GM20000 (cell line): ENCODE measurements around the gene CRHR2.

Experiments used
- DNase-seq: peaks from one replicate; pipeline ENCODE4 v3.0.0; 2012; ENCODE audit warnings: low spot score
- TF ChIP-seq, protein P1 (sequence below): IDR thresholded peaks from 2 replicates; pipeline ENCODE4 v1.5.1; 2012; ENCODE audit warnings: mild to moderate bottlenecking, control low read depth; ENCODE audit errors: extremely low read depth, missing control alignments

The CRHR2 gene

DNA sequence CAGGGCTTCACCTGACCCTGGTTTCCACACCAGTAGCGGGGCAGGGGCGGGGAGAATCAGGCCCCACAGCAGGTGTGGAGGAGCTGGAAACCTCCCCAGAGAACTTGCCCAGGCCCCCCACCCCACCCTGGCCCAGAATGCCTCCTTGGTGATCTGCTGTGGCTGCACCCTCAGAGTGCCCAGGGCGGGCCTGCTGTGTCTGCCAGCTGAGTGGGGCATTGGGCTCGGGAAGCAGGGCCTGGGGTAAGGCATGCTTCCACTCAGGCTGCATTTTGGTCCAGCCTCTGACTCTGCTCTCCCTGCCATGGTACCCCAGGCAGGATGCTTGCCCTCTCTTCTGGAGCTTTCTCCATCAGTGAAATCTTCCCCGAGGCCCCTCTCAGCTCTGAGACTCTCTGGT is 1.1 kb upstream of the CRHR2 start:
- no peak for DNase-seq
- TF ChIP-seq, protein P1, sequence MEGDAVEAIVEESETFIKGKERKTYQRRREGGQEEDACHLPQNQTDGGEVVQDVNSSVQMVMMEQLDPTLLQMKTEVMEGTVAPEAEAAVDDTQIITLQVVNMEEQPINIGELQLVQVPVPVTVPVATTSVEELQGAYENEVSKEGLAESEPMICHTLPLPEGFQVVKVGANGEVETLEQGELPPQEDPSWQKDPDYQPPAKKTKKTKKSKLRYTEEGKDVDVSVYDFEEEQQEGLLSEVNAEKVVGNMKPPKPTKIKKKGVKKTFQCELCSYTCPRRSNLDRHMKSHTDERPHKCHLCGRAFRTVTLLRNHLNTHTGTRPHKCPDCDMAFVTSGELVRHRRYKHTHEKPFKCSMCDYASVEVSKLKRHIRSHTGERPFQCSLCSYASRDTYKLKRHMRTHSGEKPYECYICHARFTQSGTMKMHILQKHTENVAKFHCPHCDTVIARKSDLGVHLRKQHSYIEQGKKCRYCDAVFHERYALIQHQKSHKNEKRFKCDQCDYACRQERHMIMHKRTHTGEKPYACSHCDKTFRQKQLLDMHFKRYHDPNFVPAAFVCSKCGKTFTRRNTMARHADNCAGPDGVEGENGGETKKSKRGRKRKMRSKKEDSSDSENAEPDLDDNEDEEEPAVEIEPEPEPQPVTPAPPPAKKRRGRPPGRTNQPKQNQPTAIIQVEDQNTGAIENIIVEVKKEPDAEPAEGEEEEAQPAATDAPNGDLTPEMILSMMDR: no peak

DNA sequence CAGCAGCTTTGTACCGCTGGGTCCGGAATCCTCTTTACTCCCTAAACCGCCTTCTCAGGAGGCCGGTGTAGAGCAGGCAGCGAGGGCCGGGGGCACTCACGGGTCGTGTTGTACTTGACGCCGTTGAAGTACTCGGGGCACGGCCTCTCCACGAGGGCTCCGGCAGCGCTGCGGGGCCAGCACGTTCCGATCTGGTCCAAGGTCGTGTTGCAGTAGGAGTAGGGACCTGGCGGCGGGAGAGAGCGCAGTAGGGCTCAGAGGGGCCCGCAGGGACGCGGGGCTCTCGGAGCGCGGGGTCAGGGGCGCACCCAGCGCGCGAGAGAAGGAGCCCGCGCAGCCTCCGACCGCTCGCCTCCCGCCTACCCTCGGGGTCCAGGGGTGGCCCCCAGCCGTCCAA is 443 bp downstream of the CRHR2 start:
- TF ChIP-seq, protein P1: no peak
- DNase-seq: no peak

DNA sequence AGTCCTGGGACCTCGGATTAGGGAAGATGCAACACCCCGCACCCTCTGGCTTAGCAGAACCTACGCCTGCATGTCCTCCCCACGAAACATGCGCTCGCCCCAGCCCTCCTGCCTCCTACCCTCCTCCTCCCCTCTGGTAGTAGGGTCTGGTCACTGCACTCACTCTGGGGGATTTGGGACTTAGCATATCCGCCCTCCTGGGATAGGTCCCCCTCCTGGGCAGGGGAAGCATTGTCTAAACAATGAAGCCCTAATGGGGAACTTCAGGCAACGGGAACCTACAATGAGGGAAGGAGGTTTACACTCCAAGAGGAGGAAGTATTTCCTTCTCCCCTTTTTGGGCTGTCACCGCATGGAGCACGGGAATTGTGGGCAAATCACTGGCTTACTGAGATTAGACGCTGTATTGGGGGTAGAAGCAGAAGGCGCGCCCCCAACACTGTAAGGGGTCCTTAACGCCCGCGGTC is 892 bp downstream of the CRHR2 start:
- TF ChIP-seq, protein P1: no peak
- no peak for DNase-seq

DNA sequence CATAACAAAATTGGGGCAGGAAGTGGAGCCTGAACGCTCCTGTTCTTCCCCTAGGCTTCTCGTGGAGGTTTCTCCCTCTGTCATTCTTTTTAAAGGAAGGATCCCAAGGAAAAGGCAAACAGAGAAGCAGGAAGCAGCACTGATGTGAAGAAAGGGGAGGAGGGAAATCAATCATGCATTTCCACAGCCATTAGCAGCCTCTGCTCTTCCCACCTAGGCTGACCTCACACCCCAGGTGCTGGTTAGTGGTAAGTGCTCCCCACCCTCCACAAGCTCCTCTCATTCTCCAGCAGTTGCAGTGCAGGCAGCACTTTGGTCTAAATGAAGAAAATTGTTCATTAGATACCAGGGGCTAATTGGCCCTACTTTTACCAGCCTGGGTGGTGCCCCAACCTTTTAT is 2.6 kb downstream of the CRHR2 start:
- DNase-seq: no peak
- TF ChIP-seq, protein P1: no peak

DNA sequence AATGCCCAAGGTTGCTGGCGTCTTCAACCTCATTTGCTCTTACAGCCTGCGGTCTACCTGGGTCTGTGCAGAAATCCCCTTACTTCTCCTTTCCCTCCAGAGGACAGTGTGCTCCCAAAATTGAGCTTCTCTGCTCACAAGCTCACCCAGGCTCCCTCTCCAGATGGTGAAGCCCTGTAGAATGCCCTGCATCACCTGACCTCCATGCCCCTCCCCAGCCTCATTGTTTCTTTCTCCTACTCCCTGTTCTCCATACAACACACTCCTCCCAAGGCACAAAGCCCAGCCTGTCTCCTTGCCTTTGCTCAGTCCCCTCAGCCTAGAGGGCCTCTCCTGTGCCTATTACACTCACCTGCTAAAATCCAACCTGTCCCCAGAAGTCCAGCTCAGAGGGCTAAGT is 3.5 kb downstream of the CRHR2 start:
- DNase-seq: no peak
- TF ChIP-seq, protein P1: no peak

DNA sequence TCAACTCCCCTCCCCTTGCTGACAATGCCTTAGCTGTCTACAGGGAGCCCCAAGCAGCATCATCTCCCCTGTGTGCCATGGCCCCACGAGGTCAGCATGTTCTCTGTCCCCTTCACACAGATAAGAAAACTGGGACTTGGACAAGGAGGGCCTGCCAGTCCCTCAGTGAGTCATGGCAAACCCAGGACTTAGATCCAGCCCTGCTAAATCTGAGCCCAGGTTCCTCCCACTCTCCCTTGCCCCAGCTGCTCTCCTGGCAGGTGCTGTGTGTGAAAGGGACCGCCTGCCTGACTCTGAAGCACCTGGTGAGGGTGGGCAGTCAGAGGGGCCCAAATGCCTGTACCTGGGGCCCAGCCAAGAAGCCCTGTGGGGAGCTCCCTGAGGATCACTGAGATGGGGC is 7.4 kb downstream of the CRHR2 start:
- TF ChIP-seq, protein P1: no peak
- no peak for DNase-seq

DNA sequence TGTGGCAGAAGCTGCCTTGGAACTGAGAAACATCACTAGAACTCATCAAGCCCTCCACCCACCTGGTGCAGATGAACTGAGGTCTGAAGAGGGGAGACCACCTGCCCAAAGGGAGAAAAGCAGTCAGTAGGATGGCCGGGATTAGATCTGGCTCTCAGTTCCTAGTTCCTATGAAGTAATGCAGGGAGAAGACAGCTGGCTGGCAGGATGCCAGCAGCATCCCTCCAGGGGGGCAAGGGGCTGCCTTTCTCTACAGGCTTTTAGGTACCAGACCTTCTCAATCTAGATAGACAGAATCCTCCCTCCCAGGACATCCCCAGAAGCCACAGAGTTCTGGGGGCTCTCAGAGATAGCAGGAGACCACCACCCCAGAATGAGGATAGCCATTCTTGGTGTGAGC is 7.8 kb downstream of the CRHR2 start:
- no peak for DNase-seq
- TF ChIP-seq, protein P1: no peak
